Measurements from ENCODE around the gene IQGAP1.

DNA sequence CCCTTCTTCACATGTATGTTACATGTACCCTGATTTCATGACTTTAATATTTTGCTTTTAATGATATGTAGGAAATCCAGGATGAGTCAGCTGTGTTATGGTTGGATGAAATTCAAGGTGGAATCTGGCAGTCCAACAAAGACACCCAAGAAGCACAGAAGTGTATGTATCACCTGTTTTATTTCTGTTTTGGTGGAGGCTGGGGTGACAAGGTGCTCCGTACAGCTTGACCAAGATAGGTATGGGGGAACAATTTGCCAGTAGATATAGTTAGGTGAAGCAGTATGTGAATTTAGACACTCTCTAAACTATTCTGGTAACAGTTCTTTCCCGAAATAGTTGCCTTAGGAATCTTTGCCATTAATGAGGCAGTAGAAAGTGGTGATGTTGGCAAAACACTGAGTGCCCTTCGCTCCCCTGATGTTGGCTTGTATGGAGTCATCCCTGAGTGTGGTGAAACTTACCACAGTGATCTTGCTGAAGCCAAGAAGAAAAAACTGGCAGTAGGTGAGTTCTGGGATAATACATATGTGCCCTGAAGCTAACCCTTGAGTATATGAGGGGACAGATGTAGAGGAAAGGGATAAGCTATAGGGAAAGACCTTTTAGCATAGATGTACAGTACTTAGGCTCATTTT lies 78.0 kb downstream of the IQGAP1 start:
- TF ChIP-seq, protein P1, sequence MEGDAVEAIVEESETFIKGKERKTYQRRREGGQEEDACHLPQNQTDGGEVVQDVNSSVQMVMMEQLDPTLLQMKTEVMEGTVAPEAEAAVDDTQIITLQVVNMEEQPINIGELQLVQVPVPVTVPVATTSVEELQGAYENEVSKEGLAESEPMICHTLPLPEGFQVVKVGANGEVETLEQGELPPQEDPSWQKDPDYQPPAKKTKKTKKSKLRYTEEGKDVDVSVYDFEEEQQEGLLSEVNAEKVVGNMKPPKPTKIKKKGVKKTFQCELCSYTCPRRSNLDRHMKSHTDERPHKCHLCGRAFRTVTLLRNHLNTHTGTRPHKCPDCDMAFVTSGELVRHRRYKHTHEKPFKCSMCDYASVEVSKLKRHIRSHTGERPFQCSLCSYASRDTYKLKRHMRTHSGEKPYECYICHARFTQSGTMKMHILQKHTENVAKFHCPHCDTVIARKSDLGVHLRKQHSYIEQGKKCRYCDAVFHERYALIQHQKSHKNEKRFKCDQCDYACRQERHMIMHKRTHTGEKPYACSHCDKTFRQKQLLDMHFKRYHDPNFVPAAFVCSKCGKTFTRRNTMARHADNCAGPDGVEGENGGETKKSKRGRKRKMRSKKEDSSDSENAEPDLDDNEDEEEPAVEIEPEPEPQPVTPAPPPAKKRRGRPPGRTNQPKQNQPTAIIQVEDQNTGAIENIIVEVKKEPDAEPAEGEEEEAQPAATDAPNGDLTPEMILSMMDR (IDR thresholded peaks at IDR 0.05) = no peak
- TF ChIP-seq POLR2A (IDR thresholded peaks at IDR 0.05) = no peak
